ENCODE results near the gene CAMKK1.

DNA sequence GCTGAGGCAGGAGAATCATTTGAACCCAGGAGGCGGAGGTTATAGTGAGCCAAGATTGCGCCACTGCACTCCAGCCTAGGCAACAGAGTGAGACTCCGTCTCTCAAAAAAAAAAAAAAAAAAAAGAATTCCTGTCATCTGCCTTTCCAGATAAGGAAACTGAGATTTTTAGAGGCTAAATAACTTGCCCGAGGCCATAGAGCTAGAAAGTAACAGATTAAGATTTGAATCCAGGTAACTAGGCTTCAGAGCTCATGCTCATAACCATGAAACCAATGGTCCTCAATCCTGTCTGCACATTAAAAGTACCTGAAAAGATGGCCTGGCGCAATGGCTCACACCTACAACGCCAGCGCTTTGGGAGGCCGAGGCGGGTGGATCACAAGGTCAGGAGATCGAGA lies 56.3 kb downstream of the CAMKK1 start:
- TF ChIP-seq, protein P1, sequence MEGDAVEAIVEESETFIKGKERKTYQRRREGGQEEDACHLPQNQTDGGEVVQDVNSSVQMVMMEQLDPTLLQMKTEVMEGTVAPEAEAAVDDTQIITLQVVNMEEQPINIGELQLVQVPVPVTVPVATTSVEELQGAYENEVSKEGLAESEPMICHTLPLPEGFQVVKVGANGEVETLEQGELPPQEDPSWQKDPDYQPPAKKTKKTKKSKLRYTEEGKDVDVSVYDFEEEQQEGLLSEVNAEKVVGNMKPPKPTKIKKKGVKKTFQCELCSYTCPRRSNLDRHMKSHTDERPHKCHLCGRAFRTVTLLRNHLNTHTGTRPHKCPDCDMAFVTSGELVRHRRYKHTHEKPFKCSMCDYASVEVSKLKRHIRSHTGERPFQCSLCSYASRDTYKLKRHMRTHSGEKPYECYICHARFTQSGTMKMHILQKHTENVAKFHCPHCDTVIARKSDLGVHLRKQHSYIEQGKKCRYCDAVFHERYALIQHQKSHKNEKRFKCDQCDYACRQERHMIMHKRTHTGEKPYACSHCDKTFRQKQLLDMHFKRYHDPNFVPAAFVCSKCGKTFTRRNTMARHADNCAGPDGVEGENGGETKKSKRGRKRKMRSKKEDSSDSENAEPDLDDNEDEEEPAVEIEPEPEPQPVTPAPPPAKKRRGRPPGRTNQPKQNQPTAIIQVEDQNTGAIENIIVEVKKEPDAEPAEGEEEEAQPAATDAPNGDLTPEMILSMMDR (IDR thresholded peaks at IDR 0.05; ENCODE audit: borderline replicate concordance, extremely low read depth, low read length, poor library complexity, severe bottlenecking), result no peak
- TF ChIP-seq EZH2 (IDR thresholded peaks at IDR 0.05; ENCODE audit: borderline replicate concordance, low read depth, low read length, severe bottlenecking), result no peak

All from DND-41 (cell line).